22Rv1 (cell line): ENCODE measurements around the gene HK1.

ENCODE experiments used
- CTCF ChIP-seq: fragments of 450-650 bp; IDR thresholded peaks from 2 replicates; pipeline ENCODE4 v1.5.1; 2017; ENCODE audit warnings: mild to moderate bottlenecking
- ZFX ChIP-seq: fragments of 450-650 bp; IDR thresholded peaks from 2 replicates; pipeline ENCODE4 v1.6.1; 2017; ENCODE audit warnings: antibody characterized with exemption, borderline replicate concordance

DNA sequence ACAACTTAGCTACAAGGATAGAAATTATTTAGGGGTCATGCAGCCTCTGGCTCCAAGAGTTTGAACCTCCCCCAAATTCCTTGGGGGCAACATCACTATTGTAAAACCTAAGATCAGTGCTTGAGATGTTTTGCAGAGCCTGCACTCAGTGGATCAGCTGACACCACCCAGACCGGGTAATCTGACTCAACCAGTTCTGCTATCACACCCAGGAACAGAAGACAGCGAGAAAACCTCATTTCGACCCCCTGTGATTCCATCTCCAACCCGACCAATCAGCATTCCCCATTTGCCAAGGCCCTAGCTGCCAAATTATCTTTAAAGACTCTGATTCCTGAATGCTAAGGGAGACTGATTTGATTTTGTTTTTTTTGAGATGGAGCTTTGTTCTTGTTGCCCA is 133.2 kb downstream of the HK1 start:
- TF ChIP-seq CTCF (no peak), ZFX (no peak)
